HG03558 (cell line): ENCODE data around the gene SLC27A4.

Experiments used
- ATAC-seq: cut with Tn5 transposase; IDR thresholded peaks from one replicate; pipeline ENCODE4 v1.9.1; 2021; ENCODE audit warnings: moderate number of reproducible peaks; ENCODE audit not compliant: unreplicated experiment; ENCODE audit errors: extremely low read depth

Gene SLC27A4

GRCh38 chr9:128339761-128340690, at the start of gene SLC27A4:
SLC27A4 (plus strand) TSS chr9:128340527; CDS start chr9:128343133, 2,606 bp downstream.
- ATAC-seq: no peak

GRCh38 chr9:128292009-128292408, 48.3 kb upstream of the SLC27A4 start:
- ATAC-seq: no peak

GRCh38 chr9:128293091-128293490, 47.2 kb upstream of the SLC27A4 start:
- ATAC-seq: no peak

GRCh38 chr9:128294142-128294541, 46.2 kb upstream of the SLC27A4 start:
- ATAC-seq: no peak

- ATAC-seq: no peak
These were observed 43.7 kb upstream of the SLC27A4 start for GRCh38 chr9:128296340-128297220.

GRCh38 chr9:128297221-128297773, 43.0 kb upstream of the SLC27A4 start:
- no peak for ATAC-seq

- no peak for ATAC-seq
These were observed 41.5 kb upstream of the SLC27A4 start for GRCh38 chr9:128298535-128299482.

GRCh38 chr9:128304136-128304970, 36.0 kb upstream of the SLC27A4 start:
- ATAC-seq: no peak

GRCh38 chr9:128304971-128305288, 35.4 kb upstream of the SLC27A4 start:
- ATAC-seq: no peak

- ATAC-seq: no peak
These were observed 30.8 kb upstream of the SLC27A4 start for GRCh38 chr9:128309551-128309950.

- ATAC-seq: no peak
These were observed 29.9 kb upstream of the SLC27A4 start for GRCh38 chr9:128310461-128310860.

GRCh38 chr9:128314697-128315096, 25.6 kb upstream of the SLC27A4 start:
- ATAC-seq: no peak

- ATAC-seq: no peak
These were observed 23.9 kb upstream of the SLC27A4 start for GRCh38 chr9:128316421-128316820.

GRCh38 chr9:128317629-128318028, 22.7 kb upstream of the SLC27A4 start:
- ATAC-seq: no peak

GRCh38 chr9:128321343-128321742, 19.0 kb upstream of the SLC27A4 start:
- no peak for ATAC-seq

- ATAC-seq: no peak
These were observed 18.4 kb upstream of the SLC27A4 start for GRCh38 chr9:128321879-128322403.

GRCh38 chr9:128322404-128323211, 17.7 kb upstream of the SLC27A4 start, which contains the start of the genes COQ4 and TRUB2:
COQ4 (plus strand) TSS chr9:128322839; CDS start chr9:128322859, 20 bp downstream.
TRUB2 (minus strand) TSS chr9:128322447; CDS start chr9:128322408, 39 bp downstream.
- peak; percentile 63 for ATAC-seq
